Natural killer cell (primary cell): ENCODE measurements around the gene WDR37. TPM values are rescaled to one million over a fixed set of nuclear protein-coding genes. Genes with fewer than 3 reads are reported as not detected.

Source experiments
- ATAC-seq, 3 donors: fragments of 150-1000 bp in 2 of 3; fragments of 200-7000 bp in 1 of 3; cut with Tn5 transposase; 1 replicate in 1 of 3; 2 replicates in 2 of 3; pipeline ENCODE4 v1.10.0; 2021; ENCODE audit warnings: mild to moderate bottlenecking in 2 of 3, moderate library complexity in 2 of 3
- DNase-seq, 2 donors: peaks; one replicate each; pipeline versions ENCODE4 v3.0.0 to v3.0.0-alpha.2; 2013 to 2021; ENCODE audit warnings: mixed read lengths in 1 of 2
- H3K27ac ChIP-seq: one replicate; pipeline ENCODE4 v1.5.1; 2013; ENCODE audit warnings: mild to moderate bottlenecking, low read length
- H3K27me3 ChIP-seq: one replicate; pipeline ENCODE4 v1.6.1; 2013; ENCODE audit warnings: low read length; ENCODE audit not compliant: control insufficient read depth, insufficient read depth
- H3K36me3 ChIP-seq: one replicate; pipeline ENCODE4 v1.6.1; 2013; ENCODE audit warnings: low read length; ENCODE audit not compliant: control insufficient read depth, insufficient read depth
- H3K4me1 ChIP-seq: one replicate; pipeline ENCODE4 v1.6.1; 2013; ENCODE audit warnings: low read length; ENCODE audit not compliant: control insufficient read depth, insufficient read depth
- H3K4me3 ChIP-seq: one replicate; pipeline ENCODE4 v1.5.1; 2013; ENCODE audit warnings: low read length
- H3K9me3 ChIP-seq: one replicate; pipeline ENCODE4 v1.6.1; 2013; ENCODE audit warnings: low read length; ENCODE audit not compliant: control insufficient read depth, insufficient read depth
- H3K27ac Mint-ChIP-seq, 2 donors: one replicate each; pipeline ENCODE4 v1.8.0; 2022; ENCODE audit warnings: mild to moderate bottlenecking in 2 of 2, mixed read lengths in 2 of 2, moderate library complexity in 1 of 2
- H3K27me3 Mint-ChIP-seq, 2 donors: one replicate each; pipeline ENCODE4 v1.8.0; 2022; ENCODE audit warnings: low read depth in 2 of 2, mixed read lengths in 2 of 2
- H3K36me3 Mint-ChIP-seq: one replicate; pipeline ENCODE4 v1.8.0; 2022; ENCODE audit warnings: mixed read lengths
- H3K4me1 Mint-ChIP-seq, 2 donors: one replicate each; pipeline ENCODE4 v1.8.0; 2022; ENCODE audit warnings: mixed read lengths in 2 of 2
- H3K4me3 Mint-ChIP-seq: one replicate; pipeline ENCODE4 v1.8.0; 2022; ENCODE audit warnings: mild to moderate bottlenecking, moderate library complexity, mixed read lengths
- H3K9me3 Mint-ChIP-seq, 2 donors: one replicate each; pipeline ENCODE4 v1.8.0; 2022; ENCODE audit warnings: mixed read lengths in 2 of 2
- CTCF ChIP-seq: fragments of 200-600 bp; IDR thresholded peaks from one replicate; pipeline ENCODE4 v1.8.0; 2022; ENCODE audit warnings: antibody characterized with exemption
- WGBS: methylation state at CpG from one replicate; pipeline ENCODE4 v1.1.7; 2013; ENCODE audit warnings: missing lambda C conversion rate; ENCODE audit not compliant: insufficient coverage; 5-methylcytosine and 5-hydroxymethylcytosine counted together
- intact Hi-C: fragments of 100-400 bp; cut with micrococcal nuclease; formaldehyde crosslinking; loops from one replicate; pipeline ENCODE4 v1.14.2; 2022
- total RNA-seq, 4 donors: library from RNA; stranded (reverse); fragments of 120-200 nt in 1 of 4; gene quantifications; one replicate each; pipeline versions ENCODE4 v1.2.3 to v1.2.4, GENCODE V29; 2013 to 2022

The WDR37 gene
- total RNA-seq, 3 donors from 2014 or later (not counting 1 experiment from before 2014, with no cell fraction given) = 56.3 to 59.6 (median 57.6) TPM

- Mint-ChIP-seq H3K27me3 (no peaks in the 10 kb centered on the region), H3K4me3 (no peak overlapping the region), H3K27ac (peak overlapping the region in 1 of 2 donors; percentile 50), H3K36me3 (peaks cover 10% of the 10 kb centered on the region), H3K9me3 (no peaks in the 10 kb centered on the region), H3K4me1 (peaks cover 18 to 28% of the 10 kb centered on the region in 2 donors)
- Histone ChIP-seq H3K27me3 (no peaks in the 10 kb centered on the region), H3K36me3 (peaks cover 78% of the 10 kb centered on the region), H3K27ac (no peak overlapping the region), H3K4me3 (no peak overlapping the region), H3K9me3 (no peaks in the 10 kb centered on the region), H3K4me1 (no peaks in the 10 kb centered on the region)
- 91% methylated on average over 6 of the region's 6 CpGs for WGBS
- intact Hi-C loops = no loop called here
- ATAC-seq (no peak), DNase-seq (no peak)
- no peak for TF ChIP-seq CTCF
Observed at GRCh38 chr10:1097436-1097835, 41.3 kb downstream of the WDR37 start.

GRCh38 chr10:1100143-1100542 is 44.0 kb downstream of the WDR37 start:
- WGBS = 78% methylated on average over 3 of the region's 3 CpGs
- Mint-ChIP-seq H3K4me3 (no peak overlapping the region), H3K27ac (peak overlapping the region; percentile 39 to 83), H3K36me3 (peaks cover 18% of the 10 kb centered on the region), H3K9me3 (no peaks in the 10 kb centered on the region), H3K4me1 (peaks cover 23 to 28% of the 10 kb centered on the region in 2 donors), H3K27me3 (no peaks in the 10 kb centered on the region)
- intact Hi-C loops = no loop called here
- DNase-seq (no peak), ATAC-seq (no peak)
- Histone ChIP-seq H3K27ac (no peak overlapping the region), H3K36me3 (peaks cover 81% of the 10 kb centered on the region), H3K4me3 (no peak overlapping the region), H3K27me3 (no peaks in the 10 kb centered on the region), H3K4me1 (no peaks in the 10 kb centered on the region), H3K9me3 (no peaks in the 10 kb centered on the region)
- no peak for TF ChIP-seq CTCF

GRCh38 chr10:1100691-1101368 is 44.6 kb downstream of the WDR37 start:
- no peak overlapping the region for H3K4me3 Mint-ChIP-seq
- no peak for TF ChIP-seq CTCF
- Histone ChIP-seq H3K4me1 (no peaks in the 10 kb centered on the region), H3K36me3 (peaks cover 79% of the 10 kb centered on the region), H3K27ac (no peak overlapping the region), H3K27me3 (no peaks in the 10 kb centered on the region), H3K4me3 (no peak overlapping the region), H3K9me3 (no peaks in the 10 kb centered on the region)
- DNase-seq (no peak), ATAC-seq (no peak)
- H3K27me3 Mint-ChIP-seq = no peaks in the 10 kb centered on the region
- H3K27ac Mint-ChIP-seq = peak overlapping the region; percentile 39 to 83
- H3K9me3 Mint-ChIP-seq = no peaks in the 10 kb centered on the region
- 89% methylated on average over 23 of the region's 23 CpGs for WGBS
- H3K4me1 Mint-ChIP-seq = peaks cover 23 to 28% of the 10 kb centered on the region in 2 donors
- intact Hi-C loops = no loop called here
- H3K36me3 Mint-ChIP-seq = peaks cover 21% of the 10 kb centered on the region

GRCh38 chr10:1101946-1102345 is 45.8 kb downstream of the WDR37 start:
- H3K27me3 ChIP-seq = no peaks in the 10 kb centered on the region
- TF ChIP-seq CTCF = no peak
- H3K4me3 Mint-ChIP-seq = no peak overlapping the region
- no peaks in the 10 kb centered on the region for H3K27me3 Mint-ChIP-seq
- peaks cover 78% of the 10 kb centered on the region for H3K36me3 ChIP-seq
- peak overlapping the region; percentile 30 to 83 for H3K27ac Mint-ChIP-seq
- no peaks in the 10 kb centered on the region for H3K9me3 ChIP-seq
- no peak overlapping the region for H3K27ac ChIP-seq
- H3K4me1 Mint-ChIP-seq = peaks cover 23 to 32% of the 10 kb centered on the region in 2 donors
- H3K4me3 ChIP-seq = no peak overlapping the region
- intact Hi-C loops = no loop called here
- ATAC-seq (no peak), DNase-seq (no peak)
- no peaks in the 10 kb centered on the region for H3K9me3 Mint-ChIP-seq
- H3K4me1 ChIP-seq = no peaks in the 10 kb centered on the region
- 96% methylated on average over 37 of the region's 37 CpGs for WGBS
- peaks cover 21% of the 10 kb centered on the region for H3K36me3 Mint-ChIP-seq
